Measurements from ENCODE around the gene CES3.
A peak's percentile ranks its signal among the peaks of the same experiment; 100 is the strongest.

Gene CES3, protein sequence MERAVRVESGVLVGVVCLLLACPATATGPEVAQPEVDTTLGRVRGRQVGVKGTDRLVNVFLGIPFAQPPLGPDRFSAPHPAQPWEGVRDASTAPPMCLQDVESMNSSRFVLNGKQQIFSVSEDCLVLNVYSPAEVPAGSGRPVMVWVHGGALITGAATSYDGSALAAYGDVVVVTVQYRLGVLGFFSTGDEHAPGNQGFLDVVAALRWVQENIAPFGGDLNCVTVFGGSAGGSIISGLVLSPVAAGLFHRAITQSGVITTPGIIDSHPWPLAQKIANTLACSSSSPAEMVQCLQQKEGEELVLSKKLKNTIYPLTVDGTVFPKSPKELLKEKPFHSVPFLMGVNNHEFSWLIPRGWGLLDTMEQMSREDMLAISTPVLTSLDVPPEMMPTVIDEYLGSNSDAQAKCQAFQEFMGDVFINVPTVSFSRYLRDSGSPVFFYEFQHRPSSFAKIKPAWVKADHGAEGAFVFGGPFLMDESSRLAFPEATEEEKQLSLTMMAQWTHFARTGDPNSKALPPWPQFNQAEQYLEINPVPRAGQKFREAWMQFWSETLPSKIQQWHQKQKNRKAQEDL

GRCh38 chr16:66961065-66961744, at the start of gene CES3:
CES3 (plus strand) TSS chr16:66961266; CDS start chr16:66961308, 42 bp downstream.
- peak in 2 of 4 experiments; percentile 10 to 43 for DNase-seq

DNA sequence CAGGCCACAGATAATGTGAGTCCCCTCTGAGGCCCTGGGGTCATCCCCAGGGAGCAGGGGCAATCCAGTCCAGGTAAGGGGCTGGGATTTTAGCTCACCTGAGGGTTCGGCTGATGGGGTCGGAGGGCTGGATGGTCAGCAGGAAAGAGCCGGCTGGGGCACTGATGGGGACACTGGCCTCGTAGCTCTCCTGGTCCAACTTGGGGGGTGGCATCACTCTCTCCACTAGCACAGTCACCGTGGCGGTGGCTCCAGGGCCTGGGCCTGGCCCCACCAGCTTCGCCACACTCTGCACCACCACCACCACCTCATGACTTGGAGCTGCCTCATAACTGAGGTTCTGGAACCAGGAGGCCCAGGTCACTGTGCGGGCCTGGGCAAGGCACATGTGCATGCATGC, 49.3 kb upstream of the CES3 start:
- DNase-seq = no peak

DNA sequence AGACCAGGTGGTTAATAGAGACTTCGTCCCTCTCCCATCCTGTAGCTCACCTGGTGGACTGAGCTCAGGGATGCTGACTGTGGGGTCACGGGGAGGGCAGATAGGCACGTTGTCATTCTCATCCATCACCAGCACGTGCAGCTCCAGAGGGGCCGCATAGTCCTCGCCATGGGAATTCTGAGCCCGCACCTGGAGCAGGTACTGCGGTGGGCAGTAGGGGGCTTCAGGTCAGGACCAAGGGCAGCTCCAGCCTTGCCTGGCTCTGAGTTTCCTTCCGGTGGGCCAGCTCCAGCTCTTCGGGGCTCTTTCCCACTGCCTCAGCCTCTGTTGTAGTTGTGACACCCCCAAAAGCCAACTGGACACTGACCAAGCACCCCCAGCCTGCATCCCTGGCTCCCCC, 48.0 kb upstream of the CES3 start:
- DNase-seq = no peak

- no peak for DNase-seq
Measured at GRCh38 chr16:66913711-66914110, 47.4 kb upstream of the CES3 start.

DNA sequence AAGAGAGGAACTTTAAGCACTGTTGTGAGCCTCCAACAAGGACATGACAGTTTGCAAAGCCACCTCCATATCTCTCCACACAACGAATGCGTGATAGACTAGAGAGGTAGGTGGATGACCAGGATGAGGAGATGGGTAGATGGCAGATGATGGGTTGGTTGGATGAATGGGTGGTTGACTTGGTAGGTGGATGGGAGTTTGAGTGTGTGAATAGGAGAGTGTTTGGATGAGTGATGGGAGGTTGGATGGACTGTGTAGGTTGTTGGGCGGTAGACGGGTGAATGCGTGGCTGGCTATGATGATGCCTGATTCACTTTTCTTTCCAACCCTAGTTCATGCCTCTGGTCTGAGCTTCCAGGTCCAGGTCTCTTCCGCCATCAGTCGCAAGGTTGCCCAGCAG, 46.5 kb upstream of the CES3 start:
- DNase-seq = no peak

DNA sequence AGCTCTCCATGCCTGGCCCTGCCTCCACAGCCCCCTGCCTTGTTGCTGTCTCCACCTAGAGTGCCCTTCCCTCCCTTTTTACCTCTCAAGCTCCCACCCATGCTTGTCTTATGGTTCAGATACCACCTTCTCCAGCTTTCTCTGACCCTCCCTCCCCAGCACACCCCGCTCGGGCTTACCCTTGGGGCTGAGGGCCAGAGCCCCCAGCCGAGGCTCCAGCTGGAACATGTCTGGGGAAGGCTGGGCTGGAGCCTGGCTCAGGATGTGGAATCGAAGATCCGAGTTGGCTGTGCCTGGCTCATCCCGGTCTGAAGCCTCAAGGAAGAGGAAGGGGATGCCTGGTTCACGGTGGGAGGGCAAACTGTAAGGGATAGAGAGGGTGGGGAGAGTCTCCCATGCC, 46.0 kb upstream of the CES3 start:
- DNase-seq = no peak

GRCh38 chr16:66916518-66916917, 44.5 kb upstream of the CES3 start:
- no peak for DNase-seq

- DNase-seq = no peak
Measured at GRCh38 chr16:66917741-66918140, 43.3 kb upstream of the CES3 start.

DNA sequence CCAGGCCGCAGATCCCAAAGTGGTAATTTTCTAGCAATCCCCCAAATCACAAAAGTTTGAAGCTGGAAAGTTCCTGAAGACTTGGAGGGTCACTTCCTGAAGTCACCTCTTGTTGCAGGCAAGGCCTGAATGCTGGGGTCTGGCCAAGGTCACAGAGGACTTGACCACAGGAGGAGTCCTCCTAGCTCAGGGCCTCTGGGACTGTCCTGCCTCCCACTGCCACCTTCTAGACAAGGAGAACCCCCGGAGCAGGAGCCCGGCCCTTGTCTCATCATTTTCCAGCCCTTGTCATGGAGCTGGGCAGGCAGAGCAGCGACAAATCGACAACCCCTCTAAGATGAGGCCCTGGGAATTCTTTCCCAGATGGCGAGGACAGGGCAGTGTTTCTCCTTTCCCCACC, 42.7 kb upstream of the CES3 start:
- no peak for DNase-seq

- DNase-seq = no peak
Measured at GRCh38 chr16:66918803-66919568, 42.1 kb upstream of the CES3 start, which contains the start of gene CDH16. CDH16 (minus strand) TSS chr16:66918885; CDS start chr16:66918065, 820 bp downstream.

DNA sequence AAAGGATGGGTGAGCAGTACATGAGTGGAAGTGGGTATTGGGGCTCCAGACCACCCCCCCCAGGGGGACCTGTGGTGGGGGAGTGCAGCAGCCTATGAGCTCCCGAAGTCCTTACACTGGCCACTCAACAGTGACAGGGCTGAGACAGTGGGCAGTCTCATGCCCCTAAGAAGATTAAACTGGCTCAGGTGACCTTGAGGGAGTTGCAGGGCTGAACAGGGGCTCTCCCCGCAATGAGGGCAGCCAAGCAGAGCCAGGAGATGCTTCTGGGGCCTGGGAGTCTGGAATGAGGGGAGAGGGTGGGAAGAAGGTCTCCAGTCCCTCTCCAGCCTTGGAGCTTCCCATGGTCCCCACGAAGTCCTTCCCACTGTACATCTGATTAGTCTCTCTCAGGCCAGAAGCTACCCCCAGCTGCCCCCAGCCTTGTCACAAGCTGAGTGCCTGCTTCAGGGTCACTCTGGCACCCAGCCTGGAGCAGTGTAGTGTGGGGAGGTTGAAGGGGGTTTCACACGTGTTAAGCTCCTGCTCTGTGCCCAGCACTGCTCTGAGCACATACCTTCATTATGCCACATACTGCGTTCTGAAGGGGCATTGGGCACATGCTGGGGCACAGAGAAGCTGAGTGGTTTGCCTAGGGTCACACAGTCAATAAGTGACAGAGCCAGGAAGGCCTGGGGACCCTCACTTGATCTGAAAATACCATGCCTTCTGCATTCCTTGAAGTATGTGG, 41.3 kb upstream of the CES3 start:
- no peak for DNase-seq

- no peak for DNase-seq
Measured at GRCh38 chr16:66920299-66920590, 40.8 kb upstream of the CES3 start.

DNA sequence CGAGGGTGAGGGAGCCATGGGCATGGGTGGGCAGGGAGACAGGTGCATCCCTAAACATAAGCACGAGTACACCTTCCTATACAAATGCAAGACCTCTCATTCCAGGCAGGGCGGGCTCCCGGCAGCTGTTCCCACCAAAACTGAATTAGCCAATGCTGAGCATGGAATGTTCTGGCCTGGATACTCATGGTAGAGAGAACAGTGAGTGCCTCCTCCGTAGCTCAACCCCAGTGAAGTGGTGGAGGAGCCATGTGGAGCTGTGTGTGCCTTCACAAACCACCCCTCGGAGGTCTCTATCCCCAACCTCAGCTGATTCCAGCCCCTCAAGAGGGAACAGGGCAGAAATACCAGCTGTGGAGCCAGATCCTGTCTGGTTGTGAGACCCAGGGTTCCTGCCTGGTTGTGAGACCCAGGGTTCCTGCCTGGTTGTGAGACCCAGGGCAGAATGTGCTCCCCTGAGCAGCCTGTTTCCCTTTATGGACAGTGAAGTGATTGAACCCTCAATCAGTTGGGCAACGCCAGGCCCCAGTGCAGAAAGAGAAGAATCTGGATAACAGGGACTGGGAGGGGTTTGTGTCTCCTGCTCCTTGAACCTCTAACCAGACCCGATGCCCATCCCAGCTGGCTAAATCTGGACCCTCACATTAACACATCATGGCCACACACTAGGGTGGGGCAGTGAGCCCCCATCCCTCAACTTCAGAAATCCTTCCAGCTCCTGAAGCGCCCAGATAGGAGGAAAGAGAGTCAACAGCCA, 40.0 kb upstream of the CES3 start:
- DNase-seq = no peak

DNA sequence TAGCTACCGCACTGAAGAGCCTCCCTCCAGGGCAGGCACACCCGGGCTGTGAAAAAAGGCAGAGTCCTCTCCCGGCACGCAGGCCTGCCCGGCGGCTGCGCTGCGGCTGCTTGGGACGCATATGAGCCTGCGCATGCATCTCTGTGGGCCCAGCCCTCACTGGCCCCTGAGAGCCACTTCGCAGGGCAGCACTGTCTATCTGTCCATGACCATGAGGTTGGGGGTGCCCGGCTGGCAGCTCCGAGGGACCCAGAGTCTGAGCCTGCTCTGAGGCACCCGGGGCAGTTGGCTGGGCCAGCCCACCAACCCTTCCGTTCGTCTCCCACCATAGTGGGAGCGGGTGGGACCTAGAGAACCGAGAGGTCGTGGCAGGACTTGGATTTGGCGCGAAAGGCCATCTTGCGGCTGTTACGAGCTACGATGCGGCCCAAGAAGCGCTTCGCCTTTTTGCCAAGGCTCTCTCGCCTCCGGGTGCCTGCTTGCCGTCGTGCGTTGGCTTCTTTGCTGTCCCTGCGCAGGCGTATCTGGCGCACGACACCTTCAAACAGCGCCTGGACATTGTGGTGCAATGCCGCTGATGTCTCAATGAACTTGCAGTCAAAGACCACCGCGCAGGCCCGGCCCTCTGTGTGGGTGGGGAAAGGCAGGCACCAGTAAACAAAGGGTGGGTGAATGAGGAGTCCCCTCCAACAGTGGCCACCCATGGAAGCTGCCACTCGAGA, 39.2 kb upstream of the CES3 start:
- DNase-seq = no peak

DNA sequence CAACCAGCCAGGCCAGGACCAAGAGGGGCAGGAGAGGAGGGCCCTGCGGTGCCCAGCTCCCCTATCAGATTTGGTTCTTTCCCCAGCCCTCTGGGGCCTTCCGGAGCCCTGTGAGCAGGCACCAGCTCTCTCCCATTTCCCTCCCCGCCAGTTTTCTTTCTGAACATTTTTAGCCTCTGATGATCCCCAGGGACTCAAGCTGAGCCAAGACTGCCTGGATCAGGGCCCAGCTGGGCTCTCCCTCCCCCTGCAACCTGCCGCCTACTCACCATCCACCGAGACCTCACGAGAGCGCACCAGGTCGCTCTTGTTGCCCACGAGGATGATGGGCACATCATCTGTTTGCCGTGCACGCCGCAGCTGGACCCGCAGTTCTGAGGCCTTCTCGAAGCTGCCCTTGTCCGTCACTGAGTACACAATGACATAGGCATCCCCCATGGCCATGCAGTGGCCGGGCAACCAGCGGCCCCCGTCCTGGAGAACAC, 37.8 kb upstream of the CES3 start:
- no peak for DNase-seq

GRCh38 chr16:66923866-66924265, 37.2 kb upstream of the CES3 start:
- DNase-seq = no peak

DNA sequence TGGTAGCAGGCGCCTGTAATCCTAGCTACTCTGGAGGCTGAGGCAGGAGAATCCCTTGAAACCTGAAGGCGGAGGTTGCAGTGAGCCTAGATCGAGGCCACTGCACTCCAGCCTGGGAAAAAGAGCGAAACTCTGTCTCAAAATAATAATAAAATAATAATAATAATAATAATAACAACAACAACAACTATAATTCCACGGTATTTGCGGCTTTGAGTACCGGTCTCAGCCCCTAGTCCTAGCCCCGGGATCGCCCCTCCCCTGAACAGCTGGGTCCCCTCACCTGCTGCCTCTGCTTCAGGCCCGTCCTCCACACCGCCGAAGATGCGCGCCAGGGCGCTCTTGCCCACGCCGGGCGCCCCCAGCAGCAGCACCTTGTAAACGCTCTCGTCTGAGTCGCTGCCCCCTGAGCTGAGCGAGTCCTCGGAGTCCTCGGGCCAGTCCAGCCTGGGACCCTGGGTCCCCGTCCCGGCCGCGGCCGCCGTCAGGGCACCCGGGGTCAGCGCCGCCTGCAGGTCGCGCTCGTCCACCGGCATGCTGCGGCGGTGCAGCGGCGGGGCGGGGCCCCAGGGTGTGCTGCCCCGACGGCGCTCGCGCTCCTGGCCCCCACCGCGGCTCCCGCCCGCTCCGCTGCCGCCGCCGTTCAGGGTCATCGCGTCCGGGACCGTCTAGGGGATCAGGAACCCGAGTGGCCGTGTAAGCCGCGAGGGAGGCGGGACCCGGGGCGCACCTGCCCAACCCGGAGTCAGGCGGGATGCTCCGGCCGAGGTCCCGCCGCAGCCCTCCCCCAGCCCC, 36.3 kb upstream of the CES3 start:
- DNase-seq = peak in 1 of 4 experiments; percentile 19

GRCh38 chr16:66925322-66925840, 35.7 kb upstream of the CES3 start, which contains the start of gene RRAD:
RRAD (minus strand) TSS chr16:66925535; CDS start chr16:66925179, 356 bp downstream.
- no peak for DNase-seq

- DNase-seq = no peak
Measured at GRCh38 chr16:66926171-66926947, 34.7 kb upstream of the CES3 start.

Measured in activated naive CD4-positive, alpha-beta T cell (primary cell).